Glomerular visceral epithelial cell (primary cell): ENCODE measurements around the gene RBPJ.
"Not testable (repeated sequence)": the region's sequence is repeated elsewhere in the genome, so short reads cannot be mapped to it uniquely, and the experiment has no call there.

ENCODE experiments used
- DNase-seq: peaks from one replicate; pipeline ENCODE4 v3.0.0-alpha.2; 2016; ENCODE audit errors: extremely low spot score

Gene RBPJ

GRCh38 chr4:26372525-26373172, 51.8 kb downstream of the RBPJ start:
- DNase-seq, result peak; percentile 91

- DNase-seq, result no peak
Measured at GRCh38 chr4:26375551-26375950, 54.7 kb downstream of the RBPJ start.

GRCh38 chr4:26377328-26378311, 56.8 kb downstream of the RBPJ start:
- DNase-seq, result no peak

GRCh38 chr4:26379837-26380236, 59.0 kb downstream of the RBPJ start:
- no peak for DNase-seq

GRCh38 chr4:26380740-26381139, 59.9 kb downstream of the RBPJ start:
- DNase-seq, result no peak

- DNase-seq, result no peak
Measured at GRCh38 chr4:26384380-26385057, 63.7 kb downstream of the RBPJ start.

- DNase-seq, result no peak
Measured at GRCh38 chr4:26385690-26386089, 64.9 kb downstream of the RBPJ start.

GRCh38 chr4:26386386-26386785, 65.6 kb downstream of the RBPJ start:
- no peak for DNase-seq

- DNase-seq, result no peak
Measured at GRCh38 chr4:26388671-26389070, 67.9 kb downstream of the RBPJ start.

GRCh38 chr4:26397086-26397485, 76.3 kb downstream of the RBPJ start:
- DNase-seq, result no peak

- DNase-seq, result peak; percentile 4
Measured at GRCh38 chr4:26400132-26400531, 79.3 kb downstream of the RBPJ start.

- not testable (repeated sequence) for DNase-seq
Measured at GRCh38 chr4:26402017-26402416, 81.2 kb downstream of the RBPJ start.

GRCh38 chr4:26402458-26402857, 81.6 kb downstream of the RBPJ start:
- DNase-seq, result no peak

GRCh38 chr4:26404743-26405206, 84.0 kb downstream of the RBPJ start:
- no peak for DNase-seq

- DNase-seq, result peak; percentile 5
Measured at GRCh38 chr4:26406346-26406975, 85.6 kb downstream of the RBPJ start.

GRCh38 chr4:26407476-26407875, 86.7 kb downstream of the RBPJ start:
- DNase-seq, result no peak

- DNase-seq, result peak; percentile 71
Measured at GRCh38 chr4:26410385-26411293, 89.8 kb downstream of the RBPJ start.

- DNase-seq, result no peak
Measured at GRCh38 chr4:26412381-26413372, 91.9 kb downstream of the RBPJ start.

GRCh38 chr4:26413582-26413981, 92.8 kb downstream of the RBPJ start:
- DNase-seq, result no peak
